BLaER1 (cell line): ENCODE data around the gene PDZRN3.

Experiments used
- H3K27ac ChIP-seq: shearing (Covaris generic); formaldehyde crosslinking; 2 replicates; pipeline ENCODE4 v1.8.1; 2022
- H3K27me3 ChIP-seq: shearing (Covaris generic); formaldehyde crosslinking; 2 replicates; pipeline ENCODE4 v1.8.1; 2022
- H3K36me3 ChIP-seq: shearing (Covaris generic); formaldehyde crosslinking; 2 replicates; pipeline ENCODE4 v1.8.1; 2022
- H3K4me1 ChIP-seq: shearing (Covaris generic); formaldehyde crosslinking; 2 replicates; pipeline ENCODE4 v1.8.1; 2022
- H3K4me2 ChIP-seq: shearing (Covaris generic); formaldehyde crosslinking; 2 replicates; pipeline ENCODE4 v1.8.1; 2022
- H3K4me3 ChIP-seq: shearing (Covaris generic); formaldehyde crosslinking; 2 replicates; pipeline ENCODE4 v1.8.1; 2022
- H3K9ac ChIP-seq: shearing (Covaris generic); formaldehyde crosslinking; 2 replicates; pipeline ENCODE4 v1.8.1; 2022
- H3K9me3 ChIP-seq: shearing (Covaris generic); formaldehyde crosslinking; 2 replicates; pipeline ENCODE4 v1.8.1; 2022
- H4K20me1 ChIP-seq: shearing (Covaris generic); formaldehyde crosslinking; 2 replicates; pipeline ENCODE4 v1.8.1; 2022
- Cebpa-rat ChIP-seq: shearing (Covaris generic); IDR thresholded peaks from 2 replicates; pipeline ENCODE4 v1.8.1; 2022

PDZRN3 gene

DNA sequence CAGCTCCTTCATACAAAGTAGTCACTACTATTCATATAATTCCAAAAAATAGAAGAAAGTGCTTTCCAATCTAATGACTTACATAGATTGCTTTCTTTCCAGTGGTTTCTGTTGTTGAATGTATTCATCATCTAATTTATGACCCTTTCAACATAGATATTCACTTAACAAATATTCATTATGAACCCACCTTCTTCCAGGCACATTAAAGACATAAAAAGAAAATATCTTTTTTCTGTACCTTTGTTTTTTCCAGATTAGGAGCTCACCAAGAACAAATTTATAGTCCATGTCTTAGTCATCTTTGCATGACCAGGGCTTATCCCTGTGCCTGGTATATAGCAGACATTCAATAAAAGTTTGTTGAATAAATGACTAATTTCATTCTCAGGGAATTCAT is 32.4 kb upstream of the PDZRN3 start:
- Histone ChIP-seq H3K9me3 (peaks cover 11% of the 10 kb centered on the region), H3K9ac (no peak overlapping the region), H4K20me1 (no peaks in the 10 kb centered on the region), H3K27ac (no peak overlapping the region), H3K27me3 (no peaks in the 10 kb centered on the region), H3K4me2 (peak overlapping the region; percentile 73), H3K4me1 (peaks cover 57% of the 10 kb centered on the region), H3K36me3 (no peaks in the 10 kb centered on the region), H3K4me3 (no peak overlapping the region)
- no peak for TF ChIP-seq Cebpa-rat

DNA sequence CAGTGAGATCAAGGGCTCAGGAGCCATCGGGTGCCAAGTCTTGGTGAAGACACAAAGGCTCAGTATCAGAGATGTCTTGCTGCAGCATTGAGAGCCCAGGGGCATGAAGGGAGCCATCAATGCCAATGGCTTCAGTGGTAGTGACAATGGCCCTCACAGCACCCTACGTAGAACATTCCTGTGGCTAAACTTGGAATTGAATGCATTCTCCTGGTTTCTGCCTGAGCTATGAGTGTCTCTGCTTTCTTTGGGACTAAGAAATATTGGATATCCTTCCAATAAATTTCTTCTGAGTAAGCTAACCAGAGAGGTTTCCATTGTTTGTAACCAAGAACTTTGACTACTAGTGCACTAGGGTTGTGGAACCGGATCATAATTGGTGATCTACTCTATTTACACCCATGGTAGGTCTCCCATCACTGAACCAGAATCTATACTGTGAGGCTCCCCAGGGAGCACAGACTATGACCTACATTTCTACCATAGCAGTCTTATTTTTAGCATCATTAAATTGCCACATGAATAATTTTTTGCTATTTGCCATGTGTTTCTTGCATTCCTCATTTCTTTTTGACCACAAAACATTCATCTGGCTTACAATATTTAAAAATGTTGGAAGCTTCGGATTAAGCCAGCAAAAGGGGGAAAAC is 31.6 kb upstream of the PDZRN3 start:
- H3K27ac ChIP-seq, result peak overlapping the region; percentile 28; the same call in 1 of the 2 replicates
- no peak for TF ChIP-seq Cebpa-rat
- H3K4me2 ChIP-seq, result peak overlapping the region; percentile 73
- no peaks in the 10 kb centered on the region for H3K36me3 ChIP-seq
- no peaks in the 10 kb centered on the region for H4K20me1 ChIP-seq
- H3K4me3 ChIP-seq, result no peak overlapping the region
- H3K4me1 ChIP-seq, result peaks cover 57% of the 10 kb centered on the region
- H3K27me3 ChIP-seq, result no peaks in the 10 kb centered on the region
- H3K9me3 ChIP-seq, result peaks cover 11% of the 10 kb centered on the region
- H3K9ac ChIP-seq, result no peak overlapping the region

DNA sequence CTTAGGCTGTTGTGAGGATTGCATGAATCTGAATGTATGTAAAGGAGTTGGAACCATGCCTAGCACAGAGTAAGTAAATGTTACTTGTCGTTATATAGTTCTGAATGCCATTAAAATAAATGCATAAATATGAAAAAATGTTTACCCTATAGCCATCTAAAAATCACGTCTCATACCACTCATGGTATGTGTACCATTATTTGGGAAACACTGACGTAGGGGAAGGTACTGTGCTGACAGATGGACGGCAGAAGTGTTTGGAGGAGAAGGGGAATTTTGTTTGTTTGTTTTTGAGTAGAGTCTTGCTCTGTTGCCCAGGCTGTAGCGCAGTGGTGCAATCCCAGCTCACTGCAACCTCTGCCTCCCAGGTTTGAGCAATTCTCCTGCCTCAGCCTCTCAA is 30.5 kb upstream of the PDZRN3 start:
- no peak for TF ChIP-seq Cebpa-rat
- Histone ChIP-seq H3K4me1 (peaks cover 57% of the 10 kb centered on the region), H4K20me1 (no peaks in the 10 kb centered on the region), H3K9me3 (peaks cover 11% of the 10 kb centered on the region), H3K36me3 (no peaks in the 10 kb centered on the region), H3K27me3 (no peaks in the 10 kb centered on the region), H3K9ac (no peak overlapping the region), H3K27ac (no peak overlapping the region), H3K4me2 (no peak overlapping the region), H3K4me3 (no peak overlapping the region)

DNA sequence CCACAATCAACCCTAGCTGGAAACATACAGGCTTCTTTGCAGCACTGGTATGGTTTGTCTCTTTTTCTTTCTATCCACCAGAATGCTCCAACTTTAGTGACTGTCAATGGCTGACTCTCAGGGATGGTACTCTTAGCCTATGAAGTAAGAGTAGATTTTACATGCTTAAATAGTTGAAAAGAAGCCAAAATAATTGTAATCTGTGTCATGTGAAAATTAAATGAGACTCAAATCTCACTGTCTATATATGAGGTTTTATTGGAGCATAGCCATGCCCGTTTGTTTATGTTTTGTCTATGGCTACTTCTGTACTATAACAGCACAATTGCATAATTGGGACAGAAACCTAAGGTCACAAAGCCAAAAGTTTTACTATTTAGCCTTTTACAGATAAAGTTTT is 29.1 kb upstream of the PDZRN3 start:
- H3K36me3 ChIP-seq, result no peaks in the 10 kb centered on the region
- peaks cover 11% of the 10 kb centered on the region for H3K9me3 ChIP-seq
- no peaks in the 10 kb centered on the region for H3K27me3 ChIP-seq
- peak overlapping the region; percentile 71 for H3K4me2 ChIP-seq
- H3K9ac ChIP-seq, result no peak overlapping the region
- H3K4me1 ChIP-seq, result peaks cover 57% of the 10 kb centered on the region
- no peak overlapping the region for H3K4me3 ChIP-seq
- peak overlapping the region; percentile 35 for H3K27ac ChIP-seq
- TF ChIP-seq Cebpa-rat, result no peak
- no peaks in the 10 kb centered on the region for H4K20me1 ChIP-seq

DNA sequence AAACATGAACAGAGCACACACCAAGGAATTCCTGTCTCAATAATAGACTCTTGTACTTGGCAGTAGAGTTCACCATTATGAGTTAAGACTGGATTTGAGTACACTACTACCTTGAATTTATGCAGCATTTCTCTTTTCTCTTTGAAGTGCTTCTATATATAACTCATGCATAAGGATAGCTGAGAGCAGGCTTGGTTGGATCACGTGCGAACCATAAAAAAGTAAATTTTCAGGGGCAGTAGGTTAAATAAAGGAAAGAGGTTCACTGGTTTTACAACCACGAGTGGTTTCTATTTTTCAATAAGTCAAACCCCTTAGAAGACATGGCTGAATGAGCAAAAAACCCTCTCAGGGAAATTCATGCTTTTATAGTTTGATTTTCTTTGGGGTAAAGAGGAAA is 28.6 kb upstream of the PDZRN3 start:
- H3K9ac ChIP-seq, result no peak overlapping the region
- H4K20me1 ChIP-seq, result no peaks in the 10 kb centered on the region
- peaks cover 57% of the 10 kb centered on the region for H3K4me1 ChIP-seq
- no peaks in the 10 kb centered on the region for H3K36me3 ChIP-seq
- peak overlapping the region; percentile 71 for H3K4me2 ChIP-seq
- TF ChIP-seq Cebpa-rat, result no peak
- no peaks in the 10 kb centered on the region for H3K27me3 ChIP-seq
- peaks cover 11% of the 10 kb centered on the region for H3K9me3 ChIP-seq
- H3K27ac ChIP-seq, result peak overlapping the region; percentile 35
- no peak overlapping the region for H3K4me3 ChIP-seq

DNA sequence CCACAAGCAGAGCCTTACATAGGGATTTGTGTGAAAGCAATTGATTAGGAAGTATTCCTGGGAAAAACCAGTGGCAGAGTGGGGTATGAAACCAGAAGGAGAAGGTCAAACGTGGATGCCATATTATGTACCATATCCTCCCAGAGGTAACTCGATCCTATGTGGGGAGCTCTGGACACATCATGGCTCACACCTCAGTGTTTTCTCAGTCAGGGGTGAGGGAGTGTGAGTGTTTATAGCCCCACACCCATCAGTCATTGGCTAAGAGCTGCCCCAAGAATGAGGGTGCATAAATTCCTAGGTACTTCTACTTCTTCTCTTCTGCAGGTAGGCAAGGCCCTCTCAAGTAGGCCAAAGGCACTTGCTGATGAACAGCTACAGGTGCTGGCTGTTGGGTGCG is 28.2 kb upstream of the PDZRN3 start:
- no peak for TF ChIP-seq Cebpa-rat

DNA sequence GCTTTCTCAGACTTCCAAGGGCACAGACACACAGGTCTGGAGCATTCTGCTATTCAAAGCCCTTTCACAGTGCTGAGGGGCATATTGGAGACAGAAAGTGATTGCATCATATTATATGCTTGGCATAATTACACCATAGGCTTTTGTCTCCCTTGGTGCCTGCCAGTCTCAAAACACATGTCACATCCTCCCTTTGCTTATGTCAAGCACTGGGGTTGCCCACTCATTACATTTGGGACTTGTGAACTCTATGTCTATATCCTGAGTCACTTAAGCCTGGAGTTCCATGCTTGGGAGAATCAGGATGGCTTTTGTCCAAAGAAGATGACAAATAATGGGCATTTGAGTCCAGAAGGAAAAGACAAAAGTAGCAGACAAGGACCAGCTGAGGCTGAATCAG is 12.3 kb upstream of the PDZRN3 start:
- H3K36me3 ChIP-seq, result no peaks in the 10 kb centered on the region

More for the DNA sequence above, 28.2 kb upstream of the PDZRN3 start:
- Histone ChIP-seq H3K27me3 (no peaks in the 10 kb centered on the region), H3K4me2 (peak overlapping the region; percentile 71), H3K4me1 (peaks cover 55% of the 10 kb centered on the region), H3K9me3 (peaks cover 11% of the 10 kb centered on the region), H3K36me3 (no peaks in the 10 kb centered on the region), H3K9ac (no peak overlapping the region), H3K27ac (no peak overlapping the region), H3K4me3 (no peak overlapping the region), H4K20me1 (no peaks in the 10 kb centered on the region)

DNA sequence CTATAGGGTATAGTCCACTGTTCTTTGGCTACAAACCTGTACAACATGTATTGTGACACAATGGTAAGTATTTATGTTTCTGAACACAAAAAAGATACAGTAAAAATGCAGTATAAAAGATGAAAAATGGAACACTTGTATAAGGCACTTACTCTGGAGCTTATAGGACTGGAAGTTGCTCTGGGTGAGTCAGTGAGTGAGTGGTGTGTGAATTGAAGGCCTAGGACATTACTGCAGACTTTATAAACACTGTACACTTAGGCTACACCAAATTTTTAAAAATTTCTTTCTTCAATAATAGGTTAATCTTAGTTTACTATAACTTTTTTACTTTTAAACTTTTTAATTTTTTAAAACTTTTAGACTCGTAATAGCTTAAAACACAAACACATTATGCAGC is 10.5 kb upstream of the PDZRN3 start:
- no peak overlapping the region for H3K27ac ChIP-seq
- no peak overlapping the region for H3K9ac ChIP-seq
- no peaks in the 10 kb centered on the region for H3K4me1 ChIP-seq
- H3K27me3 ChIP-seq, result no peaks in the 10 kb centered on the region
- no peaks in the 10 kb centered on the region for H3K9me3 ChIP-seq
- no peak for TF ChIP-seq Cebpa-rat
- H3K4me2 ChIP-seq, result no peak overlapping the region
- H3K4me3 ChIP-seq, result no peak overlapping the region
- no peaks in the 10 kb centered on the region for H4K20me1 ChIP-seq
- no peaks in the 10 kb centered on the region for H3K36me3 ChIP-seq

More for the DNA sequence above, 12.3 kb upstream of the PDZRN3 start:
- Histone ChIP-seq H3K9me3 (no peaks in the 10 kb centered on the region), H3K4me1 (no peaks in the 10 kb centered on the region), H3K27ac (no peak overlapping the region), H3K4me2 (no peak overlapping the region), H4K20me1 (no peaks in the 10 kb centered on the region), H3K4me3 (no peak overlapping the region), H3K27me3 (no peaks in the 10 kb centered on the region), H3K9ac (no peak overlapping the region)
- TF ChIP-seq Cebpa-rat, result no peak

DNA sequence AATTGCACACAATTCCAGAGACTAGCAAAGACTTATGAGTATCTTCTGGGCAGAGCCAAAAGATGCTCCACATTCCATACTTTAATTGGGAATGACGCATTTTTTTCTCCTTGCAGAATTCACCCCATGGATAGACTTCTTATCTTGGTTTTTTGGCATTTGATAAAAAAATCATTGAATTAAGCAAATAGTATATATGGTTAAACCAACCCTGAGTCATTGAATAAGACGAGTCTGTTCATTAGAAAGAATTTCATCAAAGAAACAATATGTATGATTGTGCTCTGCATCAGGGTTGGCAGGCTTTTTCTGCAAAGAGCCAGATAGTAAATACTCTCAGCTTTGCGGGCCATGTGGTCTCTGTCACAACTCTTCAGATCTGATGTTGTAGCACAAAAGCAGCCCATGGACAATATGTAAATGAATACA is 9.2 kb upstream of the PDZRN3 start:
- no peaks in the 10 kb centered on the region for H4K20me1 ChIP-seq
- no peak overlapping the region for H3K4me3 ChIP-seq
- H3K36me3 ChIP-seq, result no peaks in the 10 kb centered on the region
- TF ChIP-seq Cebpa-rat, result no peak
- H3K27me3 ChIP-seq, result no peaks in the 10 kb centered on the region
- no peaks in the 10 kb centered on the region for H3K9me3 ChIP-seq
- H3K9ac ChIP-seq, result no peak overlapping the region
- no peak overlapping the region for H3K4me2 ChIP-seq
- no peak overlapping the region for H3K27ac ChIP-seq
- H3K4me1 ChIP-seq, result no peaks in the 10 kb centered on the region

DNA sequence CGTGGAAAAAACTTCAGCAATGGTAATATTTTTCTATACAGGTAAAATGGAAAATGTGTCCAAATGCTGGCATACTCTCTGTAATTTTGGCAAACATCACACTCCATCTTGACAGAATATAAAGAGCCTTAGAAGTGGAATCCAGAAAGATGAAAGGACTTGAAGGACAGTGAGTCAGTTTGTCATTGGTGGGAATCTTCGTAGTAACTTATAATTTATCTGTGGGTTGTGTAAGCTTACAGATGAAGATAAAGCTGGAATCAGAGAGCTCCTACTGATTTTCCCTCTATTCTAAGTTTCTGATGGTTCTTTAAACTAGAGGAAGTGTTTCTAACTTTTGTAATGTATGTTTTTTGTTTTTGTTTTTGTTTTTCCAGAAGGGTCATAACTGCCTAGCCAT is 8.7 kb upstream of the PDZRN3 start:
- TF ChIP-seq Cebpa-rat, result no peak
- Histone ChIP-seq H3K4me3 (no peak overlapping the region), H3K27me3 (no peaks in the 10 kb centered on the region), H3K9me3 (no peaks in the 10 kb centered on the region), H3K36me3 (no peaks in the 10 kb centered on the region), H4K20me1 (no peaks in the 10 kb centered on the region), H3K4me2 (no peak overlapping the region), H3K27ac (no peak overlapping the region), H3K9ac (no peak overlapping the region), H3K4me1 (no peaks in the 10 kb centered on the region)

DNA sequence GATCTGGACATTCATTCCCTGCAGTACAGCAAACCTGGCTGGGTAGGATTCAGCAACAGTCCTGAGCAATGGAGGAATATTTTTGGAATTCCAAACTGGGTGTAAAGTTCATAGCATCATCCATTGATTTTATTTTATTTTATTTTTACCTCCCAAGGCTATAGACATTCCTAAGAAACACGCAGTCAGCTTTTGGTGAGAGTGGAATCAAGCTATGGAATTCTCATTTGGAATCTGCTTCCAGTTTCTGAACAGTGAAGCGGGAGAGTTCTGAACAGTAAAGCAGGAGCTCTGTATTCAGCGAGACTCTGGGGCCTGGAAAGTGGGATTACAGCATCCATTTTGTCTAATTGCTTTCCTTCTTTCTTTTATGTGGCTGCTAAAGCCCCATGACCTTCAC is 1.4 kb upstream of the PDZRN3 start:
- H3K4me1 ChIP-seq, result peaks cover 32% of the 10 kb centered on the region

More for the DNA sequence above, 1.4 kb upstream of the PDZRN3 start:
- Histone ChIP-seq H3K36me3 (no peaks in the 10 kb centered on the region), H3K9ac (no peak overlapping the region), H3K4me3 (no peak overlapping the region), H3K27ac (no peak overlapping the region), H3K27me3 (no peaks in the 10 kb centered on the region), H4K20me1 (no peaks in the 10 kb centered on the region), H3K4me2 (no peak overlapping the region), H3K9me3 (peaks cover 18% of the 10 kb centered on the region)
- no peak for TF ChIP-seq Cebpa-rat
